GM12875 (cell line): ENCODE measurements around the gene TNFRSF4.

ENCODE experiments used
- H3K4me3 ChIP-seq: one replicate; pipeline ENCODE4 v1.5.1; 2011; ENCODE audit warnings: low read depth, low read length, control low read depth
- CTCF ChIP-seq: IDR thresholded peaks from 2 replicates; pipeline ENCODE4 v1.5.1; 2011; ENCODE audit warnings: low read depth, mild to moderate bottlenecking, control low read depth, inconsistent platforms, low read length, moderate library complexity, borderline replicate concordance; ENCODE audit not compliant: insufficient read depth

TNFRSF4 gene

GRCh38 chr1:1165900-1166421, 48.0 kb downstream of the TNFRSF4 start:
- no peak for TF ChIP-seq CTCF
- H3K4me3 ChIP-seq = no peak overlapping the region

GRCh38 chr1:1165485-1165884, 48.5 kb downstream of the TNFRSF4 start:
- no peak for TF ChIP-seq CTCF
- no peak overlapping the region for H3K4me3 ChIP-seq

- no peak overlapping the region for H3K4me3 ChIP-seq
- no peak for TF ChIP-seq CTCF
These were observed 49.1 kb downstream of the TNFRSF4 start for GRCh38 chr1:1164701-1165451.

GRCh38 chr1:1164361-1164700, 49.6 kb downstream of the TNFRSF4 start:
- no peak for TF ChIP-seq CTCF
- no peak overlapping the region for H3K4me3 ChIP-seq

GRCh38 chr1:1163538-1164070, 50.3 kb downstream of the TNFRSF4 start:
- H3K4me3 ChIP-seq = no peak overlapping the region
- no peak for TF ChIP-seq CTCF

GRCh38 chr1:1162597-1163537, 51.1 kb downstream of the TNFRSF4 start:
- H3K4me3 ChIP-seq = no peak overlapping the region
- no peak for TF ChIP-seq CTCF
